IMR-90 (cell line): Measurements from ENCODE around the gene EZR. TPM values are rescaled to one million over a fixed set of nuclear protein-coding genes. Genes with fewer than 3 reads are reported as not detected.

ENCODE experiments used
- ATAC-seq: fragments of 200-7000 bp; cut with Tn5 transposase; 2 replicates; pipeline ENCODE4 v1.9.1; 2020; ENCODE audit warnings: low read depth, mild to moderate bottlenecking, moderate library complexity
- BruUV-seq: library from RNA; stranded (reverse); fragments of 400-500 nt; replicated peaks from 2 replicates; lab custom pipeline; 2021; lab: Mats Ljungman, UMichigan
- CTCF ChIA-PET: fragments of 300-600 bp; formaldehyde crosslinking; extraction: SDS; loops from one replicate; lab custom pipeline; 2021; ENCODE audit warnings: antibody characterized with exemption; lab: Yijun Ruan, JAX
- POLR2A ChIA-PET: fragments of 300-600 bp; sonication (Branson Sonifier 250); formaldehyde crosslinking; loops from one replicate; lab custom pipeline; 2022; ENCODE audit warnings: antibody characterized with exemption; ENCODE audit not compliant: unreplicated experiment; lab: Charles Lee
- DNase-seq: peaks from one replicate; pipeline ENCODE4 v3.0.0; 2013
- H2AFZ ChIP-seq: replicated peaks from 2 replicates; pipeline ENCODE3; 2013; ENCODE audit warnings: low read length, mild to moderate bottlenecking; ENCODE audit not compliant: poor library complexity
- H2AK5ac ChIP-seq: 2 replicates; pipeline ENCODE4 v1.6.1; 2013; ENCODE audit warnings: low read depth, low read length, inconsistent platforms
- H2AK9ac ChIP-seq: replicated peaks from 2 replicates; pipeline ENCODE3; 2013; ENCODE audit warnings: mild to moderate bottlenecking, low read depth, low read length, moderate library complexity; ENCODE audit not compliant: poor library complexity
- H2BK120ac ChIP-seq: 2 replicates; pipeline ENCODE4 v1.6.1; 2013; ENCODE audit warnings: low read depth, low read length, inconsistent platforms
- H2BK15ac ChIP-seq: 3 replicates; pipeline ENCODE4 v1.6.1; 2013; ENCODE audit warnings: low read depth, low read length, inconsistent platforms
- H2BK20ac ChIP-seq: 2 replicates; pipeline ENCODE4 v1.6.1; 2013; ENCODE audit warnings: low read depth, mild to moderate bottlenecking, inconsistent platforms, low read length, moderate library complexity
- H2BK5ac ChIP-seq: 2 replicates; pipeline ENCODE4 v1.6.1; 2013; ENCODE audit warnings: mild to moderate bottlenecking, low read depth, low read length, inconsistent platforms; ENCODE audit not compliant: poor library complexity, severe bottlenecking
- H3K14ac ChIP-seq: replicated peaks from 2 replicates; pipeline ENCODE4 v1.6.1; 2013; ENCODE audit warnings: low read depth, low read length, inconsistent platforms
- H3K18ac ChIP-seq: 2 replicates; pipeline ENCODE4 v1.6.1; 2013; ENCODE audit warnings: low read depth, low read length, control low read depth
- H3K23ac ChIP-seq: 2 replicates; pipeline ENCODE4 v1.6.1; 2013; ENCODE audit warnings: low read depth, low read length, inconsistent platforms
- H3K27ac ChIP-seq: 2 replicates; pipeline ENCODE4 v1.5.1; 2013; ENCODE audit warnings: mild to moderate bottlenecking, control low read depth, low read length; ENCODE audit not compliant: insufficient read depth
- H3K27me3 ChIP-seq: 2 replicates; pipeline ENCODE4 v1.6.1; 2013; ENCODE audit warnings: low read length; ENCODE audit not compliant: control insufficient read depth, insufficient read depth
- H3K36me3 ChIP-seq: 2 replicates; pipeline ENCODE4 v1.6.1; 2013; ENCODE audit warnings: low read length, mixed read lengths; ENCODE audit not compliant: control insufficient read depth, insufficient read depth
- H3K4ac ChIP-seq: 2 replicates; pipeline ENCODE4 v1.6.1; 2013; ENCODE audit warnings: low read depth, low read length, inconsistent platforms
- H3K4me1 ChIP-seq: 2 replicates; pipeline ENCODE4 v1.6.1; 2013; ENCODE audit warnings: low read length, mixed read lengths; ENCODE audit not compliant: control insufficient read depth, insufficient read depth
- H3K4me2 ChIP-seq: 2 replicates; pipeline ENCODE4 v1.6.1; 2013; ENCODE audit warnings: low read depth, mild to moderate bottlenecking, control low read depth, low read length, moderate library complexity
- H3K4me3 ChIP-seq: 2 replicates; pipeline ENCODE4 v1.5.1; 2013; ENCODE audit warnings: low read depth, mild to moderate bottlenecking, control low read depth, low read length, moderate library complexity; ENCODE audit not compliant: insufficient read depth
- H3K56ac ChIP-seq: 2 replicates; pipeline ENCODE4 v1.6.1; 2013; ENCODE audit warnings: low read length, inconsistent platforms; ENCODE audit not compliant: insufficient read depth; ENCODE audit errors: extremely low read depth
- H3K79me1 ChIP-seq, 2 experiments: 2 replicates each; pipeline ENCODE4 v1.6.1; 2013; ENCODE audit warnings: low read length in 2 of 2, inconsistent platforms in 1 of 2, low read depth in 1 of 2
- H3K9ac ChIP-seq: 2 replicates; pipeline ENCODE4 v1.6.1; 2013; ENCODE audit warnings: low read depth, low read length, control low read depth
- H3K9me1 ChIP-seq: 2 replicates; pipeline ENCODE4 v1.6.1; 2013; ENCODE audit warnings: low read length, inconsistent platforms; ENCODE audit not compliant: insufficient read depth
- H3K9me3 ChIP-seq: 2 replicates; pipeline ENCODE4 v1.6.1; 2013; ENCODE audit warnings: low read length; ENCODE audit not compliant: control insufficient read depth, insufficient read depth
- H4K20me1 ChIP-seq: 2 replicates; pipeline ENCODE4 v1.6.1; 2013; ENCODE audit warnings: low read length, inconsistent platforms; ENCODE audit not compliant: insufficient read depth
- H4K5ac ChIP-seq: 2 replicates; pipeline ENCODE4 v1.6.1; 2013; ENCODE audit warnings: mild to moderate bottlenecking, low read depth, low read length, control low read depth
- H4K8ac ChIP-seq, 2 experiments: 2 replicates each; pipeline ENCODE4 v1.6.1; 2013; ENCODE audit warnings: low read depth in 2 of 2, low read length in 2 of 2, control low read depth in 1 of 2, inconsistent platforms in 1 of 2
- H4K91ac ChIP-seq: 2 replicates; pipeline ENCODE4 v1.6.1; 2013; ENCODE audit warnings: low read depth, low read length, inconsistent platforms; ENCODE audit not compliant: insufficient read depth
- CHD1 ChIP-seq: IDR thresholded peaks from 2 replicates; pipeline ENCODE4 v1.6.1; 2012; ENCODE audit warnings: low read depth, low read length, improper control_type of control experiment
- FOS ChIP-seq: fragments of 150-350 bp; IDR thresholded peaks from 2 replicates; pipeline ENCODE4 v1.6.1; 2016; ENCODE audit warnings: low read depth, low read length
- MAFK ChIP-seq: IDR thresholded peaks from 2 replicates; pipeline ENCODE4 v1.6.1; 2012; ENCODE audit warnings: low read depth, low read length, improper control_type of control experiment
- MAZ ChIP-seq: IDR thresholded peaks from 2 replicates; pipeline ENCODE4 v1.6.1; 2012; ENCODE audit warnings: low read depth, mild to moderate bottlenecking, low read length, improper control_type of control experiment, moderate library complexity, borderline replicate concordance
- MXI1 ChIP-seq: IDR thresholded peaks from 2 replicates; pipeline ENCODE4 v1.6.1; 2012; ENCODE audit warnings: low read depth, mild to moderate bottlenecking, low read length, moderate library complexity, borderline replicate concordance
- NFE2L2 ChIP-seq: fragments of 150-350 bp; IDR thresholded peaks from 2 replicates; pipeline ENCODE4 v1.6.1; 2016; ENCODE audit warnings: low read depth, mild to moderate bottlenecking, low read length
- POLR2A ChIP-seq: IDR thresholded peaks from 2 replicates; pipeline ENCODE4 v1.6.1; 2012; ENCODE audit warnings: mild to moderate bottlenecking, low read depth, low read length
- RAD21 ChIP-seq: IDR thresholded peaks from 2 replicates; pipeline ENCODE4 v1.6.1; 2012; ENCODE audit warnings: low read length, improper control_type of control experiment
- RCOR1 ChIP-seq: IDR thresholded peaks from 2 replicates; pipeline ENCODE4 v1.6.1; 2012; ENCODE audit warnings: mild to moderate bottlenecking, low read length, improper control_type of control experiment; ENCODE audit not compliant: insufficient replicate concordance
- RFX5 ChIP-seq: IDR thresholded peaks from 2 replicates; pipeline ENCODE4 v1.8.0; 2012; ENCODE audit warnings: low read depth, mild to moderate bottlenecking, low read length, moderate library complexity
- SMC3 ChIP-seq: fragments of 150-350 bp; IDR thresholded peaks from 2 replicates; pipeline ENCODE4 v1.6.1; 2016; ENCODE audit warnings: low read depth, mild to moderate bottlenecking, antibody characterized with exemption, low read length, moderate library complexity
- WGBS, 2 experiments: methylation state at CpG; one replicate each; pipeline versions ENCODE4 v1.1.5 to v1.1.7; 2013; ENCODE audit warnings: missing lambda C conversion rate in 2 of 2; ENCODE audit not compliant: insufficient read length in 1 of 2; ENCODE audit errors: extremely low coverage in 2 of 2; 5-methylcytosine and 5-hydroxymethylcytosine counted together
- dilution Hi-C: fragments of 300-500 bp; cut with HindIII; formaldehyde crosslinking; loops from one replicate; pipeline ENCODE4 v1.14.3; 2018; ENCODE audit warnings: low sequenced_read_pairs; ENCODE audit not compliant: unreplicated experiment
- in situ Hi-C: fragments of 300-500 bp; cut with MboI; formaldehyde crosslinking; loops from 3 replicates; pipeline ENCODE4 v1.14.3; 2019; ENCODE audit warnings: low sequenced_read_pairs, inconsistent platforms, mixed read lengths
- intact Hi-C: fragments of 100-400 bp; cut with micrococcal nuclease; formaldehyde crosslinking; loops from 2 replicates; pipeline ENCODE4 v1.10.0; 2022
- polyA plus RNA-seq, 3 experiments: library from polyadenylated mRNA; depleted of rRNA; stranded (reverse); fragments of >200 nt; gene quantifications; 2 replicates each; pipeline ENCODE4 v1.2.3, GENCODE V29; 2012; ENCODE audit warnings: low replicate concordance in 1 of 3
- total RNA-seq: library from RNA; depleted of rRNA; stranded (reverse); fragments of >200 nt; gene quantifications from 2 replicates; pipeline ENCODE4 v1.2.3, GENCODE V29; 2012
- TF ChIP-seq, protein P1 (sequence below): fragments of 150-350 bp; IDR thresholded peaks from 2 replicates; pipeline ENCODE4 v1.6.1; 2016; ENCODE audit warnings: low read depth, mild to moderate bottlenecking, low read length, moderate library complexity, borderline replicate concordance
- TF ChIP-seq, protein P2 (sequence below): conservative IDR thresholded peaks from 2 replicates; pipeline ENCODE4 v1.5.1; 2012; ENCODE audit warnings: mild to moderate bottlenecking, low read depth, low read length, improper control_type of control experiment
- TF ChIP-seq, protein P3 (sequence below): fragments of 150-350 bp; IDR thresholded peaks from 2 replicates; pipeline ENCODE4 v1.6.1; 2017; ENCODE audit warnings: mild to moderate bottlenecking, antibody characterized with exemption, low read length, low read depth

Gene EZR
- total and polyA plus RNA-seq, 2 of the 4 experiments (the other 2 are of a cell fraction), result 83.8 to 145 TPM

DNA sequence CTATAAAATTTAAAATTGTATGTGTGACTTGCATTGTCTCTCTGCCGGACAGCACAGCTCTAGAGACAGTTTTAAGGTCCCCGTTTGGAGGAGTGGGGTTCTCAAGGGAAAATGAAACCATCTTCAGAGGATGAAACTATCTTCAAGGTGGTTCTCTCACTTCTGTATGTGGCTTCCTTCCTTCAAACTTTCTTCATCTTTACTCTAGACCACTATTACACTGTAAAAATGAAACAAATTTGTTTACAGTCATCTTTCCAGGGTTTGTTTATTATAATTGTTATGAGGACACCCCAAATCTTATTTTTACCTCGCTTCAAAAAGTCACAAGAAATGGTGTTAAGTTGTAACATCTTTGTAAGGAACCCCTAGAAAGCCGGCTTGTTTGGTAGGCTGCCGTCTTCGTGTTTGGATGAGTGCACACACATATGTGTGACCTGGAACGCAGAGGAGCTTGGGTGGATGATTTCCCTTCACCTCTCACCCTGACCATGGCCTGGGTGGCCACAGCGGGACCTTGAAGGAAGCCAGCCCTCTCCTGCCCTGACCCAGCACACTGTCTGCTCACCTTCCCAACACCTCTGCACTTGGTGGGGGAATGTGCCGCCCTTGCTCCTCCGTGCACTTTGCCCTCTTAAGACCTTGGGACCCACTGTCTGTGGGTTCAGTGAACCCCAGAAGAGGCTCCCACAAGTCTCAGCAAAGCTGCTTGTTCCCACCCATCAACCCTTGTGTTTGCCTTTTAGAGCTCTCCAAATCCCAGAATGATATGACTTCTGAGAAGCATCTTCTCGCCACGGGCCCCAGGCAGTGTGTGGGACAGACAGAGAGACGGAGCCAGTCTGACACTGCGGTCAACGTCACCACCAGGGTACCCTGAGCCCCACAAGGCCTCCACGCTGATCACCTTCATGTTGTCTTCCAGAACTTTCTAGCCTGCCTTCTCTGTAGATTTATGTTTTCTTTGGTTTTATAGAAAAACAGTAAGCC lies 101.5 kb downstream of the EZR start:
- Histone ChIP-seq H3K23ac (no peak overlapping the region; the same call in 1 of the 2 replicates), H4K20me1 (no peaks in the 10 kb centered on the region), H4K91ac (no peak overlapping the region), H3K14ac (no peak overlapping the region), H4K8ac (no peak overlapping the region), H3K18ac (no peak overlapping the region), H3K4me1 (peaks cover 6% of the 10 kb centered on the region), H3K4me3 (no peak overlapping the region), H3K9ac (no peak overlapping the region), H3K27me3 (no peaks in the 10 kb centered on the region), H2AK9ac (no peak overlapping the region), H3K9me3 (no peaks in the 10 kb centered on the region), H4K5ac (no peak overlapping the region), H2BK120ac (no peak overlapping the region), H3K56ac (no peak overlapping the region), H3K79me1 (no peaks in the 10 kb centered on the region), H3K9me1 (peaks cover 14% of the 10 kb centered on the region), H2BK20ac (no peak overlapping the region), H3K4ac (no peak overlapping the region), H2AFZ (no peak overlapping the region), H2AK5ac (no peak overlapping the region), H3K36me3 (no peaks in the 10 kb centered on the region), H3K27ac (no peak overlapping the region), H3K4me2 (no peak overlapping the region), H2BK15ac (no peak overlapping the region), H2BK5ac (no peak overlapping the region)
- intact Hi-C loops (no loop called here), dilution Hi-C loops (no loop called here), in situ Hi-C loops (no loop called here)
- DNase-seq, result no peak
- no peak for ATAC-seq
- ChIA-PET CTCF (interaction anchor here (0.6 kb wide), 1 partner anchor 499 kb away, joined by 6 read pairs; no protein-coding TSS in a partner anchor), POLR2A (no interaction called here)
- WGBS, 2 experiments, result 90% methylated on average over 3 of the region's 16 CpGs; no CpG with 5 or more reads in 1 of the 2 experiments
- no TSS peak for BruUV-seq
- TF ChIP-seq RFX5 (no peak), RCOR1 (no peak), RAD21 (no peak), MAFK (no peak), NFE2L2 (no peak), CHD1 (no peak), MAZ (no peak), MXI1 (no peak), POLR2A (no peak), FOS (no peak), SMC3 (no peak)
- TF ChIP-seq, protein P1, sequence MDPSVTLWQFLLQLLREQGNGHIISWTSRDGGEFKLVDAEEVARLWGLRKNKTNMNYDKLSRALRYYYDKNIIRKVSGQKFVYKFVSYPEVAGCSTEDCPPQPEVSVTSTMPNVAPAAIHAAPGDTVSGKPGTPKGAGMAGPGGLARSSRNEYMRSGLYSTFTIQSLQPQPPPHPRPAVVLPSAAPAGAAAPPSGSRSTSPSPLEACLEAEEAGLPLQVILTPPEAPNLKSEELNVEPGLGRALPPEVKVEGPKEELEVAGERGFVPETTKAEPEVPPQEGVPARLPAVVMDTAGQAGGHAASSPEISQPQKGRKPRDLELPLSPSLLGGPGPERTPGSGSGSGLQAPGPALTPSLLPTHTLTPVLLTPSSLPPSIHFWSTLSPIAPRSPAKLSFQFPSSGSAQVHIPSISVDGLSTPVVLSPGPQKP, result no peak
- TF ChIP-seq, protein P2, sequence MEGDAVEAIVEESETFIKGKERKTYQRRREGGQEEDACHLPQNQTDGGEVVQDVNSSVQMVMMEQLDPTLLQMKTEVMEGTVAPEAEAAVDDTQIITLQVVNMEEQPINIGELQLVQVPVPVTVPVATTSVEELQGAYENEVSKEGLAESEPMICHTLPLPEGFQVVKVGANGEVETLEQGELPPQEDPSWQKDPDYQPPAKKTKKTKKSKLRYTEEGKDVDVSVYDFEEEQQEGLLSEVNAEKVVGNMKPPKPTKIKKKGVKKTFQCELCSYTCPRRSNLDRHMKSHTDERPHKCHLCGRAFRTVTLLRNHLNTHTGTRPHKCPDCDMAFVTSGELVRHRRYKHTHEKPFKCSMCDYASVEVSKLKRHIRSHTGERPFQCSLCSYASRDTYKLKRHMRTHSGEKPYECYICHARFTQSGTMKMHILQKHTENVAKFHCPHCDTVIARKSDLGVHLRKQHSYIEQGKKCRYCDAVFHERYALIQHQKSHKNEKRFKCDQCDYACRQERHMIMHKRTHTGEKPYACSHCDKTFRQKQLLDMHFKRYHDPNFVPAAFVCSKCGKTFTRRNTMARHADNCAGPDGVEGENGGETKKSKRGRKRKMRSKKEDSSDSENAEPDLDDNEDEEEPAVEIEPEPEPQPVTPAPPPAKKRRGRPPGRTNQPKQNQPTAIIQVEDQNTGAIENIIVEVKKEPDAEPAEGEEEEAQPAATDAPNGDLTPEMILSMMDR, result no peak
- TF ChIP-seq, protein P3, sequence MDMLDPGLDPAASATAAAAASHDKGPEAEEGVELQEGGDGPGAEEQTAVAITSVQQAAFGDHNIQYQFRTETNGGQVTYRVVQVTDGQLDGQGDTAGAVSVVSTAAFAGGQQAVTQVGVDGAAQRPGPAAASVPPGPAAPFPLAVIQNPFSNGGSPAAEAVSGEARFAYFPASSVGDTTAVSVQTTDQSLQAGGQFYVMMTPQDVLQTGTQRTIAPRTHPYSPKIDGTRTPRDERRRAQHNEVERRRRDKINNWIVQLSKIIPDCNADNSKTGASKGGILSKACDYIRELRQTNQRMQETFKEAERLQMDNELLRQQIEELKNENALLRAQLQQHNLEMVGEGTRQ, result no peak
